Measurements from ENCODE around the gene SNTA1. TPM values are rescaled to one million over a fixed set of nuclear protein-coding genes. Genes with fewer than 3 reads are reported as not detected.

SNTA1 gene
- total RNA-seq, 4 donors from 2014 or later: 26.8 to 54.6 (median 51.9) TPM

DNA sequence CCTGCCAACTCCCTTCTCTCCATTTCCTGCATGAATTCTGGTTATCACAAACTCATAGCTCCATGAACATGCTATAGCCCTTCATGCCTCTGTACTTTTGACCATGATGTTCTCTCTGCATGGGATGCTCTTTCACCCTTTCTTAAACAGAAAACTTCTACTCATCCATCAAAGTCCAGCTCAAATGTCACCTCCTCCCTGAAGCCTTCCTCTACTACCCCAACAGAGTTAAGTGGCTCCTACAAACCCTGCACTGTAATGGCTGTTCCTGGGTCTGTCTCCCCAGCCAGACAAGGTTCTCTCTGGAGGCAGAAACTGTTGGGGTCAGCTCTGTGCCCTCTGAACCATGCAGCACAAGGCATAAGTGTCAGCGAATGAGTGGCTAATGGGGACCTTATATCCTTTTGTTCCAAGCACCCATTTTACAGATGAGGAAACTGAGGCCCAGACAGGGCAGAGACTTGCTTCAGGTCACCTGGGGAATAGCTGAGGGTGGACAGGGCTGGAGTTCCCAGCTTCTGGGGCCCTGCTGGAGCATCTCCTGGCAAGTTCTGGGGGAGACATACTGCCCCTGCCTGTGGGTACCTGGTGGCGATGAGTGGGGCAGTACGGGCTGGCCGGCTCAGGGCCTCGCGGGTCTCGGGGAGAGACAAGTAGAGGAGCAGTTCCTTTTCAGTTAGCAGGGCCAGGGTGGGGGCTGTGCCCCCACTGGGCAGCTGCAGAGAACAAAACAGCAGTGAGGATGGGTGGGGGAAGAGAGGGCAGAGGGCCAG is 31.7 kb downstream of the SNTA1 start:
- Histone ChIP-seq H3K4me3 (no peak overlapping the region), H3K9me3 (no peaks in the 10 kb centered on the region), H3K36me3 (peaks cover 0 to 82% of the 10 kb centered on the region in 2 donors), H3K4me1 (peaks cover 0 to 7% (median 0%) of the 10 kb centered on the region in 3 donors), H3K27me3 (no peaks in the 10 kb centered on the region), H3K27ac (no peak overlapping the region)
- WGBS, 2 donors (ENCODE audit: low coverage in 1 of 2): 93% methylated on average over 5 of the region's 7 CpGs; no CpG with 5 or more reads in 1 of the 2 donors
- ATAC-seq: no peak
- TF ChIP-seq EP300 (IDR thresholded peaks at IDR 0.05): no peak
- TF ChIP-seq POLR2AphosphoS5 (IDR thresholded peaks at IDR 0.05): no peak
- TF ChIP-seq, protein P1, sequence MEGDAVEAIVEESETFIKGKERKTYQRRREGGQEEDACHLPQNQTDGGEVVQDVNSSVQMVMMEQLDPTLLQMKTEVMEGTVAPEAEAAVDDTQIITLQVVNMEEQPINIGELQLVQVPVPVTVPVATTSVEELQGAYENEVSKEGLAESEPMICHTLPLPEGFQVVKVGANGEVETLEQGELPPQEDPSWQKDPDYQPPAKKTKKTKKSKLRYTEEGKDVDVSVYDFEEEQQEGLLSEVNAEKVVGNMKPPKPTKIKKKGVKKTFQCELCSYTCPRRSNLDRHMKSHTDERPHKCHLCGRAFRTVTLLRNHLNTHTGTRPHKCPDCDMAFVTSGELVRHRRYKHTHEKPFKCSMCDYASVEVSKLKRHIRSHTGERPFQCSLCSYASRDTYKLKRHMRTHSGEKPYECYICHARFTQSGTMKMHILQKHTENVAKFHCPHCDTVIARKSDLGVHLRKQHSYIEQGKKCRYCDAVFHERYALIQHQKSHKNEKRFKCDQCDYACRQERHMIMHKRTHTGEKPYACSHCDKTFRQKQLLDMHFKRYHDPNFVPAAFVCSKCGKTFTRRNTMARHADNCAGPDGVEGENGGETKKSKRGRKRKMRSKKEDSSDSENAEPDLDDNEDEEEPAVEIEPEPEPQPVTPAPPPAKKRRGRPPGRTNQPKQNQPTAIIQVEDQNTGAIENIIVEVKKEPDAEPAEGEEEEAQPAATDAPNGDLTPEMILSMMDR (IDR thresholded peaks at IDR 0.05): no peak
- TF ChIP-seq POLR2A (IDR thresholded peaks at IDR 0.05): no peak

DNA sequence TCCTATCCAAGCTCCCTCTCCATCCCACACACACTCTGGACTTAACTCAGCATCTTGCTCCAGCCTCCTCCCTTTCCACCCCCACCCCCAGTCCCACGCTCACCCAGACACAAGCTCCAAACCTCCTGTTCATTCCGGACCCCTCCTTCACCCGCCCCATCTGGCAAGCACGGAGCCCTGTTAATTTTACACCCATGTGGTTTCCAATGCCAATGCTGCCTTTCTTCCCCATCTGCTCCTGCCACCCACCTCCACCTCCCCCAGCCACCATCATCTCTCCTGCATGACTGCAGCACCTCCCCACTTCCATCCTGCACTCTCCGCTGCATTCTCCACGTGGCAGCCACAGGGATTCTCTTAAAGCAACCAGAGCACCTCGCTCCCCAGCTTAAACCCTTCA is 32.3 kb downstream of the SNTA1 start:
- Histone ChIP-seq H3K36me3 (peaks cover 0 to 82% of the 10 kb centered on the region in 2 donors), H3K4me3 (no peak overlapping the region), H3K4me1 (peaks cover 0 to 6% (median 0%) of the 10 kb centered on the region in 3 donors), H3K9me3 (no peaks in the 10 kb centered on the region), H3K27ac (no peak overlapping the region), H3K27me3 (no peaks in the 10 kb centered on the region)
- TF ChIP-seq POLR2A (IDR thresholded peaks at IDR 0.05): no peak
- TF ChIP-seq, protein P1 (IDR thresholded peaks at IDR 0.05): no peak
- no peak for ATAC-seq
- WGBS, 2 donors (ENCODE audit: low coverage in 1 of 2): 74 to 95% methylated on average over 5 to 6 of the region's 7 CpGs

DNA sequence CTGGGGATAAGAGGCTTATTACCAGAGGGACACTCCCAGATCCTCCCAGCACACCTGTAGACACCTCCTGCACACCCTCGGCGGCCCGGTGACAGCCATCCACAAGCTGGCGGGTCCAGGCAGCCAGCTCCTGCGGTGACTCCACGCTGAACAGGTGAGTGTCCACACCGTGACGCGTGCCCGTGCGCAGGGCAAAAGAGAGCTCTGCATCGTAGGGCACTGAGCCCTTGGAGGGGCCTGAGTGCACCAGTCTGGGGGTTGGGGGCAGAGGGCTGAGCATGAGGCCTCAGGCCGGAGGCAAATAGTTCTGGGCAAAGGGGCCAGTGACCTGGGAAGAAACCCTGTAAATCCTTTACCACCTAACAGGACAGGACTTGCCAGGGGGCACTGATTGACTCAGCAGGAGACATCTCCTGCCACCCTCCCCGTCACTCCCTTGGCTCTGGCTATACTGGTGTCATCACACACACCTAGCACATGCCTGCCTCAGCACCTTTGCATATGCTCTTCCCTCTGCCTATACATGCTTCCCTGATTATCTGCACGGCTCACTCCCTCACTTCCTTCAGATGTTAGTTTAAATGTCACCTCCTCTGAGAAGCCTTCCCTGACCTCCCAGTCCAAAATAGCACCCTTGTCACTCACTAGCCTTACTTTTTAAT is 33.4 kb downstream of the SNTA1 start:
- WGBS, 2 donors (ENCODE audit: low coverage in 1 of 2): 67 to 69% methylated on average over 1 to 2 of the region's 15 CpGs
- TF ChIP-seq, protein P1 (IDR thresholded peaks at IDR 0.05): no peak
- TF ChIP-seq POLR2AphosphoS5 (IDR thresholded peaks at IDR 0.05): no peak
- no peak for TF ChIP-seq EP300 (IDR thresholded peaks at IDR 0.05)
- no peak for TF ChIP-seq POLR2A (IDR thresholded peaks at IDR 0.05)
- peaks cover 0 to 84% of the 10 kb centered on the region in 2 donors for H3K36me3 ChIP-seq
- no peaks in the 10 kb centered on the region for H3K27me3 ChIP-seq
- no peaks in the 10 kb centered on the region for H3K4me1 ChIP-seq
- H3K27ac ChIP-seq: no peak overlapping the region
- H3K9me3 ChIP-seq: no peaks in the 10 kb centered on the region
- ATAC-seq: no peak
- no peak overlapping the region for H3K4me3 ChIP-seq

DNA sequence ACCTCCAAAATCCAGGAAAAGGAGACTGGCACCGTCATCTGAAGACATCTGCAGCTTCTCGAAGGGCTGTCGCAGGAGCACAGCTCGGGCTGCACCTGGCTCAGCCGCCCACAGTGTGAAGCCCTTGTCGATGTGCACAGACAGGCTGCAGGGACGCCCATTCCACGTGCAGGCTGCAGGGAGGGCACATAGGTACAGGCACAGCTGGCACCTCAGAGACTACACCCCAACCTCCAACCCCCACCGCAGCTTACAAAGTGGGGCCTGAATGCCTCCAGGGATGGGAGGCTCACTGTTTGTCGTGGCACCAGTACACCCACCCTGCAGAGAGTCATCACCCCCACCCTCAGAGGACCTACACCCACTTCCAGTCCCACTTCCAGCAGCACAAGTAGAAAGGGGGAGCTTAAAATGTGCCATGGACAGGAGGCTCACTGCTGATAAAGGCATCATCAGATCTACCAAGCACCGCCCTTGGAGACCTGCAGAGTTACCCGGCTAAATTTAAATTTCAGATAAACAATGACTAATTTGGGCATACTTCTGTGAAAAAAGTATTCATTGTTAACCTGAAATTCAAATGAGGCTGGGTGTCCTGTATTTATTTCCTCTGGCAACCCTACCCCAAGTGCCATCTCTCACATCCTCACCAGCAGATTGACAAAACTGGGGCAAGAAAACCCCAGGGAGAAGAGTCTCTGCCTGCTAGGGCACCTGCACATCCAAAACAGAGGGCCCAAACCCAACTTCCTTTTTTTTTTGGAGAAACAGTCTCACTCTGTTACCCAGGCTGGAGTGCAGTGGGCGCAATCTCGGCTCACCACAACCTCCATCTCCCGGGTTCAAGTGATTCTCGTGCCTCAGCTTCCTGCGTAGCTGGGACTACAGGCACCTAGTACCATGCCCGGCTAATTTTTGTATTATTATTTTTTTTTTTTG is 34.6 kb downstream of the SNTA1 start:
- 78 to 83% methylated on average over 2 to 8 of the region's 18 CpGs for WGBS, 2 donors (ENCODE audit: low coverage in 1 of 2)
- Histone ChIP-seq H3K9me3 (no peaks in the 10 kb centered on the region), H3K27me3 (no peaks in the 10 kb centered on the region), H3K4me1 (no peaks in the 10 kb centered on the region), H3K4me3 (no peak overlapping the region), H3K27ac (no peak overlapping the region), H3K36me3 (peaks cover 0 to 75% of the 10 kb centered on the region in 2 donors)
- TF ChIP-seq POLR2AphosphoS5 (IDR thresholded peaks at IDR 0.05) (no peak), POLR2A (IDR thresholded peaks at IDR 0.05) (no peak), EP300 (IDR thresholded peaks at IDR 0.05) (no peak)
- TF ChIP-seq, protein P1 (IDR thresholded peaks at IDR 0.05): no peak
- ATAC-seq: no peak
